Stimulated activated CD8-positive, alpha-beta memory T cell treated with anti-CD3 and anti-CD28 coated beads, Interleukin-7, amount 100 ng/mL, for 4 hours (primary cell): ENCODE data around the gene CDC5L.
"Not testable (repeated sequence)": the region's sequence is repeated elsewhere in the genome, so short reads cannot be mapped to it uniquely, and the experiment has no call there.

Experiments used
- DNase-seq, 2 donors: peaks; one replicate each; pipeline ENCODE4 v3.0.0-alpha.2; 2020; ENCODE audit warnings: low read depth in 2 of 2

CDC5L gene

DNA sequence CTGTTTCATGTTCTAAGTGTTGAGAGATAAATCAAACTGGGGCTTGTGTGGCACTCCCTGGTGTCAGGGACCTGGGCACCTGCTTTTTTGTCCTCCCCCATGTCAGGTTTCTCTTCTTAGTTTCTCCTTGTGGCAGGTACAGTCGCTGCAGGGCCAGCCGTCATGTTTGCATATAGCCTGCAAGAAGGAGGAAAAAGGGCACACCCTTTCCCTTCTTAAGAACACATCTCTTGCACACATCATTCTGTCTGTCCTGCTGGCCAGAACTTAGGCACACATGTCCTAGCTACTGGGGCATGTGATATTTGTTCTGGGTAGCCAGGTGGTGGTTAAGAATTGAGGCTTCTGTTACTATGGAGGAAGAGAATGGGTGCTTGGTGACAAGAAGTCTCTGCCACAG lies 27.9 kb downstream of the CDC5L start:
- no peak for DNase-seq

DNA sequence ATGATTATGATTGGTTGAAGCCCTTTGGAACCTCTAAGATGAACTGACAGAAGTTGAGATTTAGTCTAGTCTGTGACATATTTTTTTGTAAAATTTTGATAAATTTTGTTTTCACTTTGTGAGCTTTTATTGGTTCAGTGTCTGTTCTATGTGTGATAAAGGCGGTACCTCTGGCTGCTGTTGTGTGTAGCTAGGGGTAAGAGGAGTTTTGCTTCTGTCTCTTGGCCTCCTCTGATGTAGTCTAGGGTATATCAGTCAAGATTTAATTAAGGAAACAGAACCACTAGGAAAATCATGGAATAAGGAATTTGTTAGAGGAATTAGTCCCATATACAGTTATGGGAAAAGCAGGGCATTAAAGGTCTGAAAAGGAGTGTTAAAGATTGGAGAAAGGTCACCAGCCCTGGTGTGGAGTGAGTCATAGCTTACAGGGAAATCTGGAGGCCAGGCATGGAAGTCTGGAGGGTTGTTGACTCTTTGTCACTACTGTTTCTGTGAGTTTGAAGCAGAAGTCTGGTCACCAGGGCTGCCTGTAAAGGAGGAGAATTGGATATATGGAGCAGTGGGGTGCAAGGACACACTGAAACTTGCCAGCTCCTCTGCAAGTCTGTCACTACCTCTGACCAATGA lies 28.5 kb downstream of the CDC5L start:
- DNase-seq, result no peak

DNA sequence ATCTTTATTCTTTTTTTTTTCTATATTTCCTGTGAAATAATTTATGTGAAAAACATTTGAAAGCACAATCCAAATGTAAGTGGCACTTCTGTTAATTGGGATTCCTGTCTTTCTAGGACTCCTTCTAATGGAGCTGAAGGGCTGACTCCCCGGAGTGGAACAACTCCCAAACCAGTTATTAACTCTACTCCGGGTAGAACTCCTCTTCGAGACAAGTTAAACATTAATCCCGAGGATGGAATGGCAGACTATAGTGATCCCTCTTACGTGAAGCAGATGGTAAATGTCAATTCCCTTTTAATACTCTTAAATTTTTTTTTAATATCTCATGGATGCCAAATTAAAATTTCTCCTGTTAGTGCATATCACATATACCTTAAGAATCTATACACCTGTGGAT lies 35.0 kb downstream of the CDC5L start:
- no peak for DNase-seq

DNA sequence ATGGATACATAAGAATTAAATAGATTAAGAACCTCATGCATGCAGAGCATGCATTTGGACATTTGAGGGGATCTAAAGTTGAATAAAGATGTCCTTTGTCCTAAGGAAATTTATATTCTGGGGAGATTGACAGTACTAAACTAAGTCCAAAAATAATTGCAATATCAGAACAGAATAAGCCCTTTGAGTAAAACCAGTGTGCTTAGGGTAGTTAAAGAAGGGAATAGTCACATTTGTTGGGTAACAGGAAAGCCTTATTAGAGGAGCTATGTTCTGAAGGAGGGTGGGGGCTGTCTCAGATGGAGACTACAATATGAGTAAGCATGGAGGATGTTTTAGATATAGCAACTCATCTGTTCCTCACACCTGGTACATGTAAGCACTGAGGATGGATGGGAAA lies 35.8 kb downstream of the CDC5L start:
- DNase-seq, result no peak

DNA sequence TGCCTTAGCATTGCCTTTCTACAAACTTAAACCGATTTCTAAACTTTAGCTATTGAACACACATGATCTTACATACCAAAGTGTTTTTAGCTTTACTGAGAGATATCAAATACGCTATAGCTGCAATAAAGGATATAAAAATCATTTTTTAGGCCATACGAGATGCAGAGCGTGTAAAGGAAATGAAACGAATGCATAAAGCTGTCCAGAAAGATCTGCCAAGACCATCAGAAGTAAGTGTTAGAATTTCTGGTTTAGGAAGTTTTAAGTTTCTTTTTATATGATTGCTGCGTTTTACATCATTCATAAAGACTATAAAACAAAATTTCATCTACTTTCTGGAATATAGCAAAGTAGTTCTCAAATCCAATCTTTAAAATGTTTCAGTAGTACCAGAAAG lies 38.4 kb downstream of the CDC5L start:
- no peak for DNase-seq

DNA sequence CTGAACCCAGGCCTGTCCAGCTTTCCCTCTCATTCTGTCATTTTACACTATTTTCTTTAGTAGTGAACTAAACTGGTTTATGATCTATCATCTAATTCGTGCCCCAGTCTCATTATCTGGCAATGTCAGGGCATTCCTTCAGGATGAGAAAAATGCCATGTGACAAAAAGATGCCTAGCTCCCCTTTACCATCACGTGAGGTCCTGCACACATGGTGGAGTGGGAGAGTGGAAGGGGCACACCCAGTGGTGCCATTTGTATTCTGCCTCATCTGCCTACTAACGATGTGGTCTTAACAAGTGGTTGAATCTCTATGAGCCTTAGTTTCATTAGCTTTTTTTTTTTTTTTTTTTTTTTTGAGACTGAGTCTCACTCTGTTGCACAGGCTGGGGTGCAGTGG lies 41.2 kb downstream of the CDC5L start:
- no peak for DNase-seq

DNA sequence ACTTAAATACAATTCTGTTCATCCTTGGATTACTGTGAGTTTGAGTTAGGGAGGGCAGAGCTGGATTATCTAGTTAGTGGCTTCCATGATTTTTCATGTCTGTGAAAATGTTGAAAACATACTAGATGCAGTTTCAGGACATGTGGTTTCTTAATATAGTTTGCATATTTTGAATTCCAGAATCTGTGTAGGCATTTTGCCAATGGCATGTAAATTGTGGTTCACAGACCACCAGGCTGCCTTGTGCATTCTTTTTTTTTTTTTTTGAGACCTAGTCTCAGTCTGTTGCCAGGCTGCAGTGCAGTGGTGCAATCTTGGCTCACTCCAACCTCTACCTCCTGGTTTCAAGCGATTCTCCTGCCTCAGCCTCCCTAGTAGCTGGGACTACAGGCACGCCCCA lies 42.8 kb downstream of the CDC5L start:
- no peak for DNase-seq

DNA sequence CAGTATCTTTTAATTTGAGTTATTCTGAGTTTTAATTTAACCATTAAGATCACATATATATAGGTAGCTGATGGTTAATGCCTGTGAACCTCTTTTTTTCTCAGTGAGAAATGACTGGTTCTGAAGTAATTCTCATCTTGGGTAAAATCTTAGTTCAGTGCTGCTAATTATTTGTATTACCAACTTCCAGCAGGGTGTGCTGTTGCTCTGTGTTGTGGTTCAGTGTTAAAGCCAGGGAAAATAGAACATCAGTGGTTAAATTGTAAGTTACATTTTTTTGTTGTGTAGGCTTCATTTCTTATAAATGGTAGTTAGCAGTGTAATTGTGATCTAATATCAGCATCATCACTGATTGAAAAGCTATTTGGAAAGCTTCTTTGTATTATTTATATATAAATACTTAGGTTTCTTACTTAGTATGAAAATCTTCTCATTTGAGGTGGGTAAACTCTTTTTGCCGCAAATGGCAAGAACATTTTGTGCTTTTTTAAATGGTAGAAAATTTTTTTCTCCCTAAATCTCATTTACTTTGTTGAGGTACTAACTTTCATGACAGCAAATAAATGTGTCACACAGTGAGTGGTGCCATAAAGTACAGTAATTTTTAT lies 43.7 kb downstream of the CDC5L start:
- DNase-seq, result no peak

DNA sequence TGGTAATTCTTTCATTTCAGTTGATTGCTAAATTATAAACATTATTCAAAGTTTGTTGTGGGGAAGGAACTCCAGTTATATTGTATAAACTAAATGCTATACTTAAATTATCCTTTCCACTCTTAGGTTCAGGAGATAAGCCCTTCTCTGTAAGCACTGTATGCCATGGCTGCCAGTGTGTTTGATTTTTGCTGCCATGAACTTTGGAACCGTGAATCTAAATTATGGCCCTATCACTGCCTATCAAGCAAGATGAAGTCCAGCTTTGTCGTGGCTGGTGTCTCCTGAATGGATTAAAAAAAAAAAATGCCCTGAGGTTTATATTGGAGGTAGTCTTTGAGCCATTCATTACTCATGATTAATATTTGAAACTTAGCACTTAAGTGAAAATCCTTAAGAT lies 44.7 kb downstream of the CDC5L start:
- DNase-seq, result no peak

DNA sequence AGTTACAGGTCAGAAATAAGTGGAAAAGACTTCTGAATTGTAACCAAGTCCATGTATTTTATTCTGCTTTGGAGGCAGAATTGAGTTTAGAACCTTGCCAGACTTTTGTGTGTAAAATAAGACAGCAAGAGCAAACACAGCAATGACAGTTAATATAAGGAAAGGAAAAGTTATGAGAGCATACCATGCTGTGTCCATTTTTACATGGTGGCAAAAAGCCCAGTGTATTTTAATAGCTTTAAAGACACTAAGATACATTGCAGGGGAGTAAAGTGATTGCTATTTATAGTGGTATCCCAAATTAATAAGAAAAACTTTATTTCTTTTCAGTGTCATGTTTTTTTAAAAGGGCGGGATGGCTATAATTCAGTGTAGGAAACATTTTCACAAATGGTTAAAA lies 45.2 kb downstream of the CDC5L start:
- no peak for DNase-seq

DNA sequence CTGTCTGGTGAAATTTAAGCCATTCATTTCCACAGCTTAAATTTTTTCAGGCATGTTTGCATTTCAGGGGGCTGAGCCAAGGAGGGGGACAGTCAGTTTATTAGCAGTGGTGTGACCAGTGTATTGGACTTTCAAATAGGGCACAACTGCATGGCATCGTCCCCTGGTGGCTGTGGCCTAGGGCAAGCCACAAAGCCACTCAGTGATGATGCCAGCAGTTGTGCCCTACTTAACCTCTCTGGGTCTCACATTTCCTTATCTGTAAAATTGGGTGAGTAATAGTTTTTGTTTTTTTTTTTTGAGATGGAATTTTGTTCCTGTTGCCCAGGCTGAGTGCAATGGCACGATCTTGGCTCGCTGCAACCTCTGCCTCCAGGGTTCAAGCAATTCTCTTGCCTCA lies 48.0 kb downstream of the CDC5L start:
- DNase-seq, result no peak

DNA sequence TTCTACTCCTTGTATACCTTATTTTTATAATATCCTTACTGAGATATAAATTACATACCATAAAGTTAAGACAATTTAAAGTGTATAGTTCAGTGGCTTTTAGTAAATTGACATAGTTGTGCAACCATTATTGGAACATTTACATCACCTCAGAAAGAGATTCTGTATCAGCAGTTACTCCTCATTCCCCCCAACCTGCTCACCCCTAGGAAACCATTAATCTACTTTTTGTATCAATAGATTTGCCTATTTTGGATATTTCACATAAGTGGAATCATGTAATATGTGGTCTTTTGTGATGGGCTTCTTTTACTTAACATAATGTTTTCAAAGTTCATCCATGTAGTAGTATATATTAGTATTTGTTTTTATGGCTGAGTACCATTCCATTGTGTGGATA lies 51.3 kb downstream of the CDC5L start:
- DNase-seq, result no peak

DNA sequence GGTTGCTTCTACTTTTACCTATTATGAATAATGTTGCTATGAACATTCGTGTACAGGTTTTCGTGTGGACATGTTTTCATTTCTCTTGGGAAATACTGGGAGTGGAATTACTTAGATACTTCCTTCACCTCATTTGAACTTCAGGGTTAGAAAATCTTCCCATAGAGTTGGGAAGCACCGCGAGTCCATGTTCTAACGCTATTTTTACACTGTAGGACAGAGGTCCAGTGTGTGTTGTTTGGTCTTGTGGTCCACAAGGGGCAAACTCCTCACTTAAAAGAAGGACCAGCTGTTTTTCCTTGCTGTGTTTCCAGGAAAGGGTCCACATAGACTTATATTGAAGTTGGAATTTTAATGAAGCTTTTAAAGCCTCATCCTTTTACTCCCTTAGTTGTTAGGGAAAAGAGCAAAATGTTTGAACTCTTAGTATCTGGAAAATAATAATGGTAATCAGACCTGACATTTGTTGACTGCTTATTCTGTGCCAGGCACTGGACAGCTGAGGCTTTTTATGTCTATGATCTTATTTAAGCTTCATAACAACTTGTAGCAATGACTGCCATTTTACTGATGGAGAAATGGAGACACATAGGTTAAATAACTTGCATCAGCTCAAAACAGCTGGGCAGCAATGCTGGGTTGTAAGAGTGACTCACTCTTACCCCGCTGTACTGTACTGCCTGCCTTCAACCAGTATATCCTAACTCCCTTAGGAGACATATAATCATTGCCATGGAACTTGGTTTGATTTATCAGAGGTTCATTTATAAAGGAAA lies 52.0 kb downstream of the CDC5L start:
- no peak for DNase-seq

DNA sequence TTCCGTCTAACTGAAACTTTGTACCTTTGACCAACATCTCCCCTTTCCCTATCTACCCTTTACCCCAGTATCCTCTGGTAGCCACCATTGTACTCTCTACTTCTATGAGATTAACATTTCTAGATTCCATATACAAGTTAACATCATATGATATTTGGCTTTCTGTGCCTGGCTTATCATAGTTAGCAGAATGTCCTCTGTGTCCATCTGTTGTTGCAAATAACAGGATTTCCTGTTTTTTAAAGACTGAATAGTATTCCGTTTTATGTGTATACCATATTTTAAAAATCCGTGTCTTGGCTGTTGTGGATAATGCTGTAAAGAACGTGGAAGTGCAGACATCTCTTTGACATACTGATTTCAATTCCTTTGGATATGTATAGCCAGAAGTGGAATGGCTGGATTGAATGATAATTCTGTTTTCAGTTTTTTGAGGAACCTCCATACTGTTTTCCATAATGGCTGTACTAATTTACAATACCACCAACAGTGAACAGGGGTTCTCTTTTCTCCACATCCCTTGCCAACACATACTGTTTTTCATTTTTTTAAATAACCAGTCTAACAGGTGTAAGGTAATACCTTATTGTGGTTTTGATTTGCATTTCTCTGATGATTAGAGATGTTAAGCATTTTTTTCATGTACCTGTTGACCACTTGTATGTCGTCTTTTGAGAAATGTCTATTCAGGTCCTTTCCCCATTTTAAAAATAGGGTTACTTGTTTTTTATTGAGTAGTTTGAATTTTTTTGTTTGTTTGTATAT lies 53.8 kb downstream of the CDC5L start:
- DNase-seq, result no peak

DNA sequence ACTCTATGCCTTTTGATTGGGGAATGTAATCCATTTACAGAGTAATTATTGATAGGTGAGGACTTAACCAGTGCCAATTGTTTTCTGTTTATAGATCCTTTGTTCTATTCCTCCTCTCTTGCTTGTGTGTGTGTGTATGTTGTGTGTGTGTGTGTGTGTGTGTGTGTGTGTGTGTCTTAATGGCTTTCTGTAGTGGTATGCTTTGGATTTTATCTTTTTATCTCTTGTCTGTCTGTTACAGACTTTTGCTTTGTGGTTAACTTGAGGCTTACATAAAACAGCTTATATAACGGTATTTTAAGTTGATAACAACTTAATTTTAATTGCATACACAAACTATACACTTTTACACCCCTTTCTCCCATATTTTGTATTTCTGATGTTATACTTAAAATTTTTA lies 54.7 kb downstream of the CDC5L start:
- no peak for DNase-seq

DNA sequence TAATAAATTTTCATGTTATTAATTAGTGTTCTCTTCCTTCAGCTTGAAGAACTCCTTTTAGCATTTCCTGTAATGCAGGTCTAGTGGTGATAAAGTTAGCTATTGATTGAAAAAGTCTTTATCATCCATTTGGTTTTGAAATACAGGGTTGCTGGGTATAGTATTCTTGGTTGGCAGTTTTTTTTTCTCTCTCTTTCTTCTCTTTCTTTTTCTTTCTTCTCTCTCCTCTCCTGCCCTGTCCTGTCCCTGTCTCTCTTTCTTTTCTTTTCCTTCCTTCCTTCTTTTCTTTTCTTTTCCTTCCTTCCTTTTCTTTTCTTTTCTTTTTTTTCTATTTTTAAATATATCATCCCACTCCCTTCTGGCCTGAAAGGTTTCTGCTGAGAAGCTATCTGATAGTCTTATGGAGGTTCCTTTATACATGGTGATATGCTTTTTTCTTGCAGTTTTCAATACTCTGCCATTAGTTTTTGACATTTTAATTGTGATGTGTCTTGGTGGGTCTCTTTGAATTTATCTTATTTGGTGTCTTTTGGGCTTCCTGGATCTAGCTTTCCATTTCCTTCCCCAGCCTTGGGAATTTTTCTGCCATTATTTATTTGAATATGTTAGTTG lies 55.4 kb downstream of the CDC5L start:
- no peak for DNase-seq

DNA sequence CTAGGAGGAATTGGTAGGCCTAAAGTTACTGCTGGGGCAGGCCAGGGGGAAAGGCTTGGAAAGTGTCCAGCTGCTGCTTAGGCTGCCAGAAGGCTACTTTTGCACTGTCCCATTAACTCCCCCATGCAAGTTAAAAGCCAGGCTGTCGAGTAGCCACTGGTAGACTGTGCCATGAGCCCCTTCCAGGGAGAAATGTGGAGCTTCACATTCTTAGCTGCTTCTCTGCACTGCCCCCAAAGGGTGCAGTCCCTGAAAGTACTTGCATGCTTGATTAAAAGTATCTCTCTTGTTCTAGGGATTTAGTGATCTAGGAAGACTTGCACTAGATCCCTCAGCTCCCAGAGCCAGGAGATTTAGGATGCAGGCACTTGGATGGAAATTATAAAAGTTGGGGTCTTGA lies 57.3 kb downstream of the CDC5L start:
- DNase-seq, result no peak

DNA sequence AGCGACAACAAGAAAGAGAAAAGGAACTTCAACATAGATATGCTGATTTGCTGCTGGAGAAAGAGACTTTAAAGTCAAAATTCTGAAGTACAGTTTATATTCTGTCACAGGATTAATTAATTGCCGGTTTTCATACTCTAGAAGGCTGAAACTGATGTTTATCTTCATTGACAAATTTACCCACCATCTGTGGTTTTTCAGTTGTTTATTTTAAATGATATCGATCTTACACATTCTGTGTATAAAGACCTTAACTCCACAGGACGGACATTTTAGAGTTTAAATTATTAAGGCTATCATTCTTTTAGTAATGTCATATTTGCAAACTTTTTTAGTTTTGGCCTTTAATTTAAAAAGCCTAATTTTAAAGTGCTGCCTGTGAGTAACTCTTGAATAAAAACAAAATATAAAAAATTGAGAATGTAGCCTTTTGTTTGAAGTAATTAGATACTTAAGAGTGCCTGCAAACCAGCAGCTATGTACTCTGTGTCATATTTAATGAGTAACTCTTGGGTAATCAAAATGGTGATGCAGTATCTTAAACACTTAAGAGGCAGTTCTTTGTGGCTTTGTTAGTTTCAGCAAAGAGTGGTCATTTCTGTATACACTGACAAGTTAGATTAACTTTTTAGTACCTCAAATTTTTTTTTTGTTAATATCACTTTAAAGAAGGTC lies 59.3 kb downstream of the CDC5L start:
- no peak for DNase-seq

DNA sequence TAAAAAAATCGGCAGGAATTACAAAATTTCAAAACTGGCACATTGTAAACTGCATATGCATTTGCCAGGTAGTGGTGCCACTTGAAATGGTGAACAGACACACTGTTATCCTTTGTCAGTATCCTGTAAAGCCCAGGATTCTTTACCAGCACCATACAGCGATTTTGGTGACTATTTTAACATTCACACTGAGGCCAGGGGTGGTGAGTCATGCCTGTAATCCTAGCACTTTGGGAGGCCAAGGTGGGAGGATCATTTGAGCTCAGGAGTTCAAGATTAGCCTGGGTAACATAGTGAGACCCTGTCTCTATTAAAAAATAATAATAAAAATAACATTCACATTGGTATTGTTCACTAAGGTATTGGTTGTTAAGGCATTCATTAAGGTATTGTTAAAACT lies 61.7 kb downstream of the CDC5L start:
- DNase-seq, result not testable (repeated sequence)

DNA sequence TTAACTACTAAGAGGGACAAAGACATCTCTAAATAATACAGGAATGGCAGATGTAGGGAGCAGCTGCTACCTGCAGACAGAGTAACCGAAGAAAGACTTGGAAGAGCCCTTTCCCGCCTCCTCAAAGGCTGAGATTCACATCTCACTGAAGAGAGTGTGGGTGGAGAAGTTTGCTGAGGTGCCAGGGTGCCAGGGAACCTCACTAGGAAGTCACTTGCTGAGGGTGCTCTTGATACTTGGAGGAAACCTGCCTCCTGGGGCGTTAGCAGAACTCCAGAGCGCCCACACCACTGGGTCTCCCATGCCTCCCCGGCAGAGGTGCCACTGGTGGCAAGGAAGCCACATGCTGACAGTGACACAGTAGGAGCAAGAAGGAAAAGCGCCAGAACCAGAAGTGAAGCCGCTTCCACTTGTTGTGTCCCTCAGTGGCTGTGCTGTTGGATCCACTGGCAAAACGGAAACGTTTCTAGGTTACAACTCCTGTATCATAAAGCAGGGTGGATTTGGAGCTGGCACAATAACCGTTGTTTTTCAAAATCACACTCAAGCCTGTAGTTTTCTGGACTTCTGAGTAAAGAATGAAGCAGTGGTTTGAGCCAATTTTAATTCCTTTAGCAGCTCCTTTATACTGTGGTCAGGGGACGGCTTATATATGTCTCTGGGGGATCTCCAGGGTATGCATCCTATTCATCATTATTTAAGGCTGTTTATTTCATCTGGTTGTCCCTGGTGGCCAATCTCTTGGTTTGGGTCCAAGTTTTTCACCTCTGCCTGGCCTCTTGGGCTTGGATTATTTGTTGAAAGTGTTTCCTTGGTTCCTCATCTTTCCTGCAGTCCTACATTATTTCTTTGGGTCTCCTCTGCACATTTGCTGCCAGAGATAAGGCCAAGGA lies 64.5 kb downstream of the CDC5L start:
- no peak for DNase-seq

DNA sequence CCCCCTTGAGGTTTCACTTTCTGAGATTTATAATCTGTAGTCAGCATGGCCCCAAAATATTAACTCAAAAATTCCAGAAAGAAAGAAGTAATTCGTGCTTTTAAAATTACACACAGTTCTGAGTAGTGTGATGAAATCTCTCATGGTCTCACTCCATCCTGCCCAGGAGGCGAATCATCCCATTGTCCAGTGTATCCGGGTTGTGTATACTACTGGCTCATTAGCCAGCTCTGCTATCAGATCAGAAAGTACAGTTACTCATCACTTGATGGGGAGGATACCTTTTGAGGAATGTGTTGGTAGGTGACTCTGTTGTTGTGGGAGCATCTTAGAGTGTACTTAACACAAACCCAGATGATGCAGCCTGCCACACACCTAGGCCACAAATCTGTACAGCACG lies 65.2 kb downstream of the CDC5L start:
- DNase-seq, result no peak
